ENCODE data around the gene ACSF2. TPM values are rescaled to one million over a fixed set of nuclear protein-coding genes. Genes with fewer than 3 reads are reported as not detected.
A peak's percentile ranks its signal among the peaks of the same experiment; 100 is the strongest.

The ACSF2 gene
- total and polyA plus RNA-seq, 2 of the 13 experiments (the other 11 are each of a cell fraction or from before 2014, with no cell fraction given) = 87.3 to 109 TPM

- TF ChIP-seq ZNF597 (CRISPR knock-in tag; IDR thresholded peaks at IDR 0.05) (no peak), HNF1B (CRISPR knock-in tag; IDR thresholded peaks at IDR 0.05) (peak; percentile 43; the same call in 1 of the 2 replicates), MAFG (CRISPR knock-in tag; IDR thresholded peaks at IDR 0.05) (no peak), ZMAT5 (CRISPR knock-in tag; IDR thresholded peaks at IDR 0.05; ENCODE audit: borderline replicate concordance, low read depth) (no peak), RFX5 (IDR thresholded peaks at IDR 0.05; ENCODE audit: low read depth, low read length) (no peak), TAF15 (IDR thresholded peaks at IDR 0.05; ENCODE audit: low read depth, low read length, poor library complexity, severe bottlenecking) (no peak), ZNF772 (CRISPR knock-in tag; IDR thresholded peaks at IDR 0.05) (peak; percentile 89), HMGA1 (CRISPR knock-in tag; conservative IDR thresholded peaks at IDR 0.05) (no peak), SRSF4 (IDR thresholded peaks at IDR 0.05; ENCODE audit: low read depth, low read length, poor library complexity, severe bottlenecking) (no peak), ZNF776 (CRISPR knock-in tag; IDR thresholded peaks at IDR 0.05) (no peak), IRF1 (CRISPR knock-in tag; IDR thresholded peaks at IDR 0.05; ENCODE audit: low read depth) (no peak), ZBTB44 (CRISPR knock-in tag; IDR thresholded peaks at IDR 0.05) (no peak), ASH2L (IDR thresholded peaks at IDR 0.05; ENCODE audit: insufficient read length, low read depth, low read length) (no peak), LCORL (IDR thresholded peaks at IDR 0.05) (no peak), LCORL (CRISPR knock-in tag; IDR thresholded peaks at IDR 0.05) (peak; percentile 52; the same call in 1 of the 2 replicates), SALL1 (CRISPR knock-in tag; IDR thresholded peaks at IDR 0.05) (peak; percentile 71), HMGXB4 (CRISPR knock-in tag; IDR thresholded peaks at IDR 0.05; ENCODE audit: borderline replicate concordance in 1 of 2, low read depth in 1 of 2) (peak; percentile 20 to 21; a peak in 1 of 4 replicates), SOX6 (IDR thresholded peaks at IDR 0.05) (no peak), SOX6 (CRISPR knock-in tag; IDR thresholded peaks at IDR 0.05) (peak; percentile 60)
These were observed 50.7 kb downstream of the ACSF2 start (continued) for GRCh38 chr17:50476545-50477315.

Measured in HepG2 (cell line).